Calu3 (cell line): ENCODE data around the gene VWA8. TPM values are rescaled to one million over a fixed set of nuclear protein-coding genes. Genes with fewer than 3 reads are reported as not detected.

Source experiments
- BruUV-seq: library from RNA; stranded (reverse); fragments of 400-500 nt; replicated peaks from 2 replicates; lab custom pipeline; 2021; lab: Mats Ljungman, UMichigan
- CTCF ChIA-PET: fragments of 300-600 bp; sonication (Branson Sonifier 250); formaldehyde crosslinking; loops from one replicate; lab custom pipeline; 2022; ENCODE audit warnings: antibody characterized with exemption; lab: Charles Lee
- DNase-seq: peaks from one replicate; pipeline ENCODE4 v3.0.0; 2022
- H3K27ac Mint-ChIP-seq: one replicate; pipeline ENCODE4 v1.8.0; 2022; ENCODE audit warnings: mixed read lengths; ENCODE audit not compliant: unreplicated experiment
- H3K27me3 Mint-ChIP-seq: one replicate; pipeline ENCODE4 v1.8.0; 2022; ENCODE audit warnings: mixed read lengths; ENCODE audit not compliant: unreplicated experiment
- H3K36me3 Mint-ChIP-seq: one replicate; pipeline ENCODE4 v1.8.0; 2022; ENCODE audit warnings: mild to moderate bottlenecking, moderate library complexity, mixed read lengths; ENCODE audit not compliant: insufficient read depth, unreplicated experiment
- H3K4me1 Mint-ChIP-seq: one replicate; pipeline ENCODE4 v1.8.0; 2022; ENCODE audit warnings: mild to moderate bottlenecking, low read depth, mixed read lengths; ENCODE audit not compliant: unreplicated experiment
- H3K4me3 Mint-ChIP-seq: one replicate; pipeline ENCODE4 v1.8.0; 2022; ENCODE audit warnings: mild to moderate bottlenecking, low read depth, moderate library complexity, mixed read lengths; ENCODE audit not compliant: unreplicated experiment
- H3K9me3 Mint-ChIP-seq: one replicate; pipeline ENCODE4 v1.8.0; 2022; ENCODE audit warnings: low read depth, mixed read lengths; ENCODE audit not compliant: unreplicated experiment
- CTCF ChIP-seq: fragments of 200-600 bp; IDR thresholded peaks from one replicate; pipeline ENCODE4 v1.8.0; 2022; ENCODE audit warnings: antibody characterized with exemption; ENCODE audit not compliant: unreplicated experiment
- intact Hi-C: fragments of 100-400 bp; cut with micrococcal nuclease; formaldehyde crosslinking; loops from one replicate; pipeline ENCODE4 v1.10.0; 2022; ENCODE audit not compliant: unreplicated experiment
- total RNA-seq: library from RNA; stranded (reverse); gene quantifications from 2 replicates; pipeline ENCODE4 v1.2.3, GENCODE V29; 2022

VWA8 gene
- total RNA-seq, 1 experiment from 2014 or later: 15.2 TPM

- Mint-ChIP-seq H3K4me1 (no peaks in the 10 kb centered on the region), H3K4me3 (no peak overlapping the region), H3K27me3 (no peaks in the 10 kb centered on the region), H3K9me3 (no peaks in the 10 kb centered on the region), H3K27ac (no peak overlapping the region), H3K36me3 (no peaks in the 10 kb centered on the region)
- CTCF ChIA-PET: no interaction called here
- BruUV-seq: no TSS peak
- no peak for TF ChIP-seq CTCF
- DNase-seq: no peak
- intact Hi-C loops: no loop called here
Measured at GRCh38 chr13:41678249-41678648, 282.7 kb downstream of the VWA8 start.

DNA sequence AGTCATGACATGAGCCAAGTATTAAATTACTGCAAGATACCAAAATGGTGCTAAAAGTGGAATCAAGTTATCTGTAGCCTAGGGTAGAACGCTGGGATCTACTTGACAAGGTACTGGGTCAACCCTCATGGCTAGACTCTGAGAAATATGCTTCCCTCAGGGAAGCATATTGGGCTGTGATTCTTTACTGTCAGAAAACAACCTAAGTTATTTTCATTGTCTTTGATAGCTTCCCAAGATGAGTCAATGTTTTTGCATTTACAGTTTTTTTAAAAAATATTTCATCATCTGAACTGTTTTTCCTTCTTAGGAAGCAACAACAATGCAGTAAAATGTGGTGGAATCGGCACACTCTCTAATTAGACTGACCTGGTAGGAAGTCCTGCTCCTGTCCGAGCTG, 285.6 kb downstream of the VWA8 start:
- intact Hi-C loops: no loop called here
- Mint-ChIP-seq H3K9me3 (no peaks in the 10 kb centered on the region), H3K27ac (no peak overlapping the region), H3K27me3 (no peaks in the 10 kb centered on the region), H3K4me1 (no peaks in the 10 kb centered on the region), H3K36me3 (no peaks in the 10 kb centered on the region), H3K4me3 (no peak overlapping the region)
- DNase-seq: no peak
- no peak for TF ChIP-seq CTCF
- no TSS peak for BruUV-seq
- CTCF ChIA-PET: no interaction called here

DNA sequence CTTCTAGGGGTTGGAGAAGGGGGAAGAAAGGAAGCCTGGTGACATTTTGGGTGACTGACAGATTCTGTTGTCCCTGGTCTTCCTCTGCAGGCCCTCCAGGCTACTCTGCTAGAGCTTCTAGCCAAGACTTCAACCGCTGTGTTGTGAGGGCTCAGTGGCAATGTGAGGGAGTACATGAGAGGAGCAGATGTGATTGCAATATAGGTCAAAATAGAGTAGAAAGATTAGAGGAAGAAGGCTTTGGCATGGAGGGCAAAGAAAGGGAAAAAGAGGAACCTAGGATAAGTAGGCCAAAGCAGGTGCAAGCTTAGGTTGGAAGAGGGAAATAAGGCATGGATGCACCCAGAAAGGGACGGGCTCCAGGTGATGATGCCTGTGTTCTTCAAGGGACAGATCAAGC, 286.7 kb downstream of the VWA8 start:
- Mint-ChIP-seq H3K27ac (no peak overlapping the region), H3K27me3 (no peaks in the 10 kb centered on the region), H3K4me3 (no peak overlapping the region), H3K36me3 (no peaks in the 10 kb centered on the region), H3K4me1 (no peaks in the 10 kb centered on the region), H3K9me3 (no peaks in the 10 kb centered on the region)
- intact Hi-C loops: no loop called here
- no TSS peak for BruUV-seq
- no peak for DNase-seq
- CTCF ChIA-PET: no interaction called here
- no peak for TF ChIP-seq CTCF

DNA sequence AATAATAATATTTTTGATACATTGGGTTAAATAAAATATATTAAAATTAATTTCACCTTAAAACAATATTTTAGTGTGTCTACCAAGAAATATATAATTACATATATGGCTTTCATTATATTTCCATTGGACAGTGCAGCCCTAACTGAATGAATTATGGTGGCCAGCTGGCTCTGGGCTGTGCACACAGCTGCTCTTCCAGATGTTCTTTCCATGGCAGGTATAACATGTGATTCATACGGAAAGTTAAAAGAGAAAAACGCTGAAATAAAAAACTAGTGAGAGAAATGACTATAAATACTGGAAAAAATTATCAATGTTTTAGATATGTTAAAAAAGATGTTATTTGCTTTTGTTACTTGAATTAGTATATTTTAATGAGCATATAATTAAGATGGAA, 287.3 kb downstream of the VWA8 start:
- no peak for DNase-seq
- H3K4me3 Mint-ChIP-seq: no peak overlapping the region
- no peaks in the 10 kb centered on the region for H3K4me1 Mint-ChIP-seq
- no peaks in the 10 kb centered on the region for H3K9me3 Mint-ChIP-seq
- TF ChIP-seq CTCF: no peak
- H3K36me3 Mint-ChIP-seq: no peaks in the 10 kb centered on the region
- H3K27me3 Mint-ChIP-seq: no peaks in the 10 kb centered on the region
- BruUV-seq: no TSS peak
- intact Hi-C loops: no loop called here
- CTCF ChIA-PET: no interaction called here
- no peak overlapping the region for H3K27ac Mint-ChIP-seq
